Effector memory CD4-positive, alpha-beta T cell (primary cell): ENCODE measurements around the gene PRKACG.
"Not testable (repeated sequence)": the region's sequence is repeated elsewhere in the genome, so short reads cannot be mapped to it uniquely, and the experiment has no call there.

Experiments used
- DNase-seq, 3 donors: peaks; one replicate each; pipeline ENCODE4 v3.0.0-alpha.2; 2020
- H3K27ac ChIP-seq: 2 replicates; pipeline ENCODE4 v1.7.0; 2013; ENCODE audit warnings: mild to moderate bottlenecking, low read length, moderate library complexity; ENCODE audit not compliant: insufficient read depth, poor library complexity, severe bottlenecking
- H3K27me3 ChIP-seq: replicated peaks from 2 replicates; pipeline ENCODE4 v1.7.0; 2013; ENCODE audit warnings: mild to moderate bottlenecking, low read length; ENCODE audit not compliant: insufficient read depth, control insufficient read depth, poor library complexity, severe bottlenecking
- H3K36me3 ChIP-seq: 2 replicates; pipeline ENCODE4 v1.7.0; 2013; ENCODE audit warnings: mild to moderate bottlenecking, low read length, moderate library complexity; ENCODE audit not compliant: control insufficient read depth, insufficient read depth
- H3K4me1 ChIP-seq: 2 replicates; pipeline ENCODE4 v1.7.0; 2013; ENCODE audit warnings: low read length, mild to moderate bottlenecking; ENCODE audit not compliant: control insufficient read depth, insufficient read depth, poor library complexity, severe bottlenecking
- H3K4me3 ChIP-seq: 2 replicates; pipeline ENCODE4 v1.7.0; 2013; ENCODE audit warnings: low read length, low read depth, mild to moderate bottlenecking; ENCODE audit not compliant: insufficient read depth, poor library complexity, severe bottlenecking
- H3K9me3 ChIP-seq: 2 replicates; pipeline ENCODE4 v1.7.0; 2013; ENCODE audit warnings: mild to moderate bottlenecking, low read length, moderate library complexity; ENCODE audit not compliant: control insufficient read depth
- total RNA-seq, 3 donors: gene quantifications; one replicate each; lab custom pipeline; 2026; lab: John Stamatoyannopoulos, UW

The PRKACG gene
- total RNA-seq, result 0 reads per million in 3 donors

DNA sequence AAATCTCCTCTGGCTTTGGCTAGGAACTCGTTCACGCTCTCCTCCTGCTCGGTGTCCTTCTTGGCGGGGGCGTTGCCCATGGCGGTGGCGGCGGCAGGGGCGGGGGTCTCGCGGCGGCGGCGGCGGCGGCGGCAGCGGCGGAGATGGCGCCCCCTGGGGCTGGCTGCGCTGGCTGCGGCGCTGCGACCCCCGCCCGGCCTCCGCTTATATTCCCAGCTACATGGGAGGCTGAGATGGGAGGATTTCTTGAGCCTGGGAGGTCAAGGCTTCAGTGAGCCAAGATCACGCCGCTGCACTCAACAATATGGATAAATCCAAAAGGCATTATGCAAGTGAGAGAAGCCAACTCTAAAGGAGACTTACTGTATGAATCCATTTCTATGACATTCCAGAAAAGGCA, at the start of gene PRKACG:
Gene PRKACG (minus strand): TSS at position 101 of the 400 bp plus-strand sequence. CDS start 21 bp downstream, at position 80.
- Histone ChIP-seq H3K36me3 (no peaks in the 10 kb centered on the region), H3K4me1 (peaks cover 7% of the 10 kb centered on the region), H3K27me3 (no peaks in the 10 kb centered on the region), H3K4me3 (no peak within 1 kb of the TSS), H3K27ac (no peak within 1 kb of the TSS), H3K9me3 (no peaks in the 10 kb centered on the region)
- DNase-seq, result no peak

GRCh38 chr9:69062195-69062594, 48.3 kb upstream of the PRKACG start:
- H3K27ac ChIP-seq, result no peak overlapping the region
- H3K27me3 ChIP-seq, result no peaks in the 10 kb centered on the region
- H3K36me3 ChIP-seq, result peaks cover 18% of the 10 kb centered on the region
- H3K4me3 ChIP-seq, result no peak overlapping the region
- DNase-seq, result no peak
- no peaks in the 10 kb centered on the region for H3K9me3 ChIP-seq
- no peaks in the 10 kb centered on the region for H3K4me1 ChIP-seq

DNA sequence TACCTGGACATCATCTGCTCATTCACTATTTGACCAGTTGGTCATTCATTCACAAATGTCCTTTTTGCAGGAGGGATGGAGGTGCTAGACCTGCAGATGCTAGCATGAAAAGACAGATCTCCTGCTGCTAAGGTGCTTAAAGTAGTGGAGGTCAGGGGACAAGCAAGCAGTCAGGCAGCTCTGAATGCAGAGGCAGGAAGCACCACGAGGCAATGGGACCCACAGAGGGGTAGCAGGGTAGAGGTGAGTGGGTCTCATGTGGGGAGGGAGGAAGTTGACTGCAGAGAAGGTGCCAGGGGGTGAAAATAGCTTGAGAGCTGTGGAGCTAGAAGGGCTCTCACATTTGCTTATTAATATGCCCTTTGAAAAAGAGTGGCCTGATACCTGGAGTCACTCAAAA, 46.9 kb upstream of the PRKACG start:
- no peak overlapping the region for H3K27ac ChIP-seq
- no peaks in the 10 kb centered on the region for H3K27me3 ChIP-seq
- DNase-seq, result no peak
- no peaks in the 10 kb centered on the region for H3K9me3 ChIP-seq
- H3K4me3 ChIP-seq, result no peak overlapping the region
- no peaks in the 10 kb centered on the region for H3K4me1 ChIP-seq
- peaks cover 19% of the 10 kb centered on the region for H3K36me3 ChIP-seq

- peaks cover 9% of the 10 kb centered on the region for H3K36me3 ChIP-seq
- H3K4me3 ChIP-seq, result no peak overlapping the region
- H3K9me3 ChIP-seq, result no peaks in the 10 kb centered on the region
- no peaks in the 10 kb centered on the region for H3K27me3 ChIP-seq
- no peaks in the 10 kb centered on the region for H3K4me1 ChIP-seq
- no peak for DNase-seq
- H3K27ac ChIP-seq, result no peak overlapping the region
Observed at GRCh38 chr9:69058101-69058500, 44.2 kb upstream of the PRKACG start.

DNA sequence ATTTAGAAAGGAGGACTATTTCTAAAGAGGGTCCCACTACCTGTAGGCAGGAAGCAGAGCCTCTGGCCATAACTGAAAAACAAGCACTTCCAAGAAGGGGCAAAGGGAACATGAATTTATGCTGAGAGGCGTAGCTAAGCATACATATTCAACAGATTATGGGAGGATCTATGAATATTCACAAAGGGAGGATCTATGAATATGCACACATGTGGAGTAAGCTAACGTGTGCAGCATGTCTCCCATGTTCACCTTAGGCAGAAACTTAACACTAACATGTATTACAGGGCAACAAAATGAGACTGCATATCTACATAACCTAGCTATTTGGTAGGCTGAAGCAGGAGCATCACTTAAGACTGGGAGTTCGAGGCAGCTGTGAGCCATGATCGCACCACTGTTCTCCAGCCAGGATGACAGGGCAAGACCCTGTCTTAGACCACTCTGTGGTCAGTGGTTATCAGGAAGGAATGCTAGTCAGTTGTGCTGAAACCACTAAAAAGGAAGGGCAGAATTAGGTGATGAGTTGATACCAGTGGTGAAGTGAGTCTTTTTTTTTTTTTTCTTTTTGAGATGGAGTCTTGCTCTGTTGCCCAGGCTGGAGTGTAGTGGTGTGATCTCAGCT, 42.4 kb upstream of the PRKACG start:
- no peak overlapping the region for H3K4me3 ChIP-seq
- no peak for DNase-seq
- H3K27me3 ChIP-seq, result no peaks in the 10 kb centered on the region
- H3K9me3 ChIP-seq, result no peaks in the 10 kb centered on the region
- peaks cover 8% of the 10 kb centered on the region for H3K36me3 ChIP-seq
- H3K27ac ChIP-seq, result no peak overlapping the region
- H3K4me1 ChIP-seq, result no peaks in the 10 kb centered on the region

DNA sequence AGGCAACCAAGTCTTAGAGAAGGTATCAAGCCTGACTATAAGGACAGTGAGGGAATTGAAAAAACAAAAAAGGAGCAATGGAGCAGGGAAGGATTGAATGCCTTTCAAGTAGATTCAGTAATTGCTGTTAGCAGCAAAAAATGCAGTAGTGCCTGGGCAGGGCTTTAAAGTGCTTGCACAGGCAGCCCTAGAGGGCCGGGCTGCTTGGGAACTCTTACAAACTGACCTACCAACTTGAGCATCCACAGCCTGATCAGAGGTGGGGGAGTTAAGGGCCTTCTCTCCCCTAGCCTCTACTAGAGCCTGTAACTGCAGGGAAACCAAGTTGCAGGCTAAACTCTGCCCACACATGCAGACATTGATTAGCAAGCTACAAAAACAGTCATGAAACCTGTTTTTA, 41.1 kb upstream of the PRKACG start:
- no peak for DNase-seq
- peaks cover 10% of the 10 kb centered on the region for H3K36me3 ChIP-seq
- H3K27me3 ChIP-seq, result no peaks in the 10 kb centered on the region
- no peaks in the 10 kb centered on the region for H3K9me3 ChIP-seq
- no peak overlapping the region for H3K4me3 ChIP-seq
- H3K4me1 ChIP-seq, result no peaks in the 10 kb centered on the region
- no peak overlapping the region for H3K27ac ChIP-seq

GRCh38 chr9:69050936-69051335, 37.0 kb upstream of the PRKACG start:
- not testable (repeated sequence) for H3K27ac ChIP-seq, H3K4me1 ChIP-seq, DNase-seq, H3K27me3 ChIP-seq, H3K4me3 ChIP-seq, H3K9me3 ChIP-seq
- H3K36me3 ChIP-seq, result peaks cover 30% of the 10 kb centered on the region

- H3K27ac ChIP-seq, result no peak overlapping the region
- no peaks in the 10 kb centered on the region for H3K9me3 ChIP-seq
- peaks cover 8% of the 10 kb centered on the region for H3K4me1 ChIP-seq
- no peak overlapping the region for H3K4me3 ChIP-seq
- no peak for DNase-seq
- peaks cover 30% of the 10 kb centered on the region for H3K36me3 ChIP-seq
- no peaks in the 10 kb centered on the region for H3K27me3 ChIP-seq
Observed at GRCh38 chr9:69049094-69049493, 35.2 kb upstream of the PRKACG start.

DNA sequence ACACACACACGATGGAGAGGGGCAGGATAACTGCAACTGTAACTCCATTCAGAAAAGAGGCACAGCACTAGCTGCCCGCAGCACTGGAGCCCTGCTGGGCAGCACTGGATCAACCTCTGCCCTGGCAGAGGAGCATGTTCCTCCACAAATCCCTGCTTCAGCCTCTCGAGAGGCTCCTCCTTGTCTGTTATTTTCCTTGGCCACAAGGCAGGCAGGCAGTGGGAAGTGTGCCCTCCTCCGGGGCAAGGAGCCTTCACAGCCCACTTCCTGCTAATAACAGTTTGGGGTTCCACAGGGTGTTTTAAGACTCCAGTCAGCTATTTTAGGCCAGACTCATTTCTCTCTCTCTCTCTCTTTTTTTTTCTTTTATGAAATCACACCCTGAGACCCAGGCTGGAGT, 33.5 kb upstream of the PRKACG start:
- H3K27ac ChIP-seq, result no peak overlapping the region
- H3K4me1 ChIP-seq, result peaks cover 8% of the 10 kb centered on the region
- H3K4me3 ChIP-seq, result no peak overlapping the region
- H3K9me3 ChIP-seq, result no peaks in the 10 kb centered on the region
- H3K27me3 ChIP-seq, result no peaks in the 10 kb centered on the region
- no peak for DNase-seq
- peaks cover 30% of the 10 kb centered on the region for H3K36me3 ChIP-seq

DNA sequence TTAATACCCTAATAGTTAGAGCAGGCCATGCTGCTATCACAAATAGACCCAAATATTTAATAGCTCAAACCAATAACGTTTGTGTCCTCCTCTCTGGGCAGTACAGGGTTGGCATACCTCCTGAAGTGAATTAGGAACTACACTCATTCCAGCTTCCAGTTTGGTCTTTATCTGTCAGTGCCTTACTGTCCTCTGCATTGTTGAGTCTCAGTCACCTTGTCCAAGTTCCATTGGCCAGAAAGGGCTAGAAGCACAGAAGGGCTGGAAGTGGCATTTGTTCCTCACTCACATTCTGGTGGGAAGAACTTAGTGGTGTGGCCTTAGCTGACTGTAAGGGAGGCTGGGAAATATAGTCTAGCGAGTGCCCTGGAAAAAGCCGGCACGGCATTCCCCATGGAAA, 32.8 kb upstream of the PRKACG start:
- H3K27ac ChIP-seq, result no peak overlapping the region
- H3K9me3 ChIP-seq, result no peaks in the 10 kb centered on the region
- DNase-seq, result no peak
- H3K36me3 ChIP-seq, result peaks cover 30% of the 10 kb centered on the region
- peaks cover 8% of the 10 kb centered on the region for H3K4me1 ChIP-seq
- H3K4me3 ChIP-seq, result no peak overlapping the region
- H3K27me3 ChIP-seq, result no peaks in the 10 kb centered on the region
